ENCODE measurements around the gene FANCM. TPM values are rescaled to one million over a fixed set of nuclear protein-coding genes. Genes with fewer than 3 reads are reported as not detected.

The FANCM gene, protein sequence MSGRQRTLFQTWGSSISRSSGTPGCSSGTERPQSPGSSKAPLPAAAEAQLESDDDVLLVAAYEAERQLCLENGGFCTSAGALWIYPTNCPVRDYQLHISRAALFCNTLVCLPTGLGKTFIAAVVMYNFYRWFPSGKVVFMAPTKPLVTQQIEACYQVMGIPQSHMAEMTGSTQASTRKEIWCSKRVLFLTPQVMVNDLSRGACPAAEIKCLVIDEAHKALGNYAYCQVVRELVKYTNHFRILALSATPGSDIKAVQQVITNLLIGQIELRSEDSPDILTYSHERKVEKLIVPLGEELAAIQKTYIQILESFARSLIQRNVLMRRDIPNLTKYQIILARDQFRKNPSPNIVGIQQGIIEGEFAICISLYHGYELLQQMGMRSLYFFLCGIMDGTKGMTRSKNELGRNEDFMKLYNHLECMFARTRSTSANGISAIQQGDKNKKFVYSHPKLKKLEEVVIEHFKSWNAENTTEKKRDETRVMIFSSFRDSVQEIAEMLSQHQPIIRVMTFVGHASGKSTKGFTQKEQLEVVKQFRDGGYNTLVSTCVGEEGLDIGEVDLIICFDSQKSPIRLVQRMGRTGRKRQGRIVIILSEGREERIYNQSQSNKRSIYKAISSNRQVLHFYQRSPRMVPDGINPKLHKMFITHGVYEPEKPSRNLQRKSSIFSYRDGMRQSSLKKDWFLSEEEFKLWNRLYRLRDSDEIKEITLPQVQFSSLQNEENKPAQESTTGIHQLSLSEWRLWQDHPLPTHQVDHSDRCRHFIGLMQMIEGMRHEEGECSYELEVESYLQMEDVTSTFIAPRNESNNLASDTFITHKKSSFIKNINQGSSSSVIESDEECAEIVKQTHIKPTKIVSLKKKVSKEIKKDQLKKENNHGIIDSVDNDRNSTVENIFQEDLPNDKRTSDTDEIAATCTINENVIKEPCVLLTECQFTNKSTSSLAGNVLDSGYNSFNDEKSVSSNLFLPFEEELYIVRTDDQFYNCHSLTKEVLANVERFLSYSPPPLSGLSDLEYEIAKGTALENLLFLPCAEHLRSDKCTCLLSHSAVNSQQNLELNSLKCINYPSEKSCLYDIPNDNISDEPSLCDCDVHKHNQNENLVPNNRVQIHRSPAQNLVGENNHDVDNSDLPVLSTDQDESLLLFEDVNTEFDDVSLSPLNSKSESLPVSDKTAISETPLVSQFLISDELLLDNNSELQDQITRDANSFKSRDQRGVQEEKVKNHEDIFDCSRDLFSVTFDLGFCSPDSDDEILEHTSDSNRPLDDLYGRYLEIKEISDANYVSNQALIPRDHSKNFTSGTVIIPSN (N-terminal part only)
- 10 to 100 TPM; 12.4 to 13.5 TPM for total RNA-seq

DNA sequence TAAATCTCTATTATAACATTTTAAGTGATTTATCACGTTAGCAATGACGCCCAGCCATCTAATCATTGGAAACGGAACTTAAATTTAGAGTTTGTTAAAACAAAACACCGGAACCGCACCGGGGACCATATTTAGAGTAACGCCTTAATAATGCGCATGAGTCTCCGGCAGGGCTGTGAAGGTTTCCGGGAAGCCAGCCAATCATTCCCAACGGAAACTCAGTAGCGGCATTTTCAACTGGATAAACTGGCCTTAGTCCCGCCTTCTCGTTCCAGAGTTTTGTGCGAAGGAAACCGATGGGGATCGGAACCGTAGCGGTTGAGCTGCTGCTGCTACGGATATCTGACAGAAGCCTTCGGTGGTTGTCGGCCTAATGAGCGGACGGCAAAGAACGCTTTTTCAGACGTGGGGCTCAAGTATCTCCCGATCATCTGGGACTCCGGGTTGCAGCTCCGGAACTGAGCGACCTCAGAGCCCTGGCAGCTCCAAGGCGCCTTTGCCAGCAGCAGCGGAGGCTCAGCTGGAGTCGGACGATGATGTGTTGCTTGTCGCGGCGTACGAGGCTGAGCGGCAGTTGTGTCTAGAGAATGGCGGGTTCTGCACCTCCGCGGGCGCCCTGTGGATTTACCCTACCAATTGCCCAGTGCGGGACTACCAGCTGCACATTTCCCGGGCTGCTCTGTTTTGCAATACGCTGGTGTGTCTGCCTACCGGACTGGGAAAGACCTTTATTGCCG is at the start of gene FANCM:
Gene FANCM, plus strand, starts transcription at position 272 of the 737 bp plus-strand sequence. Its CDS starts 102 bp downstream, at position 374.
- H3K4me3 Mint-ChIP-seq = peak within 1 kb of the TSS; percentile 93 to 100
- H3K27me3 Mint-ChIP-seq (ENCODE audit: low read depth) = no peaks in the 10 kb centered on the region
- H3K9me3 Mint-ChIP-seq = no peaks in the 10 kb centered on the region
- DNase-seq (peak; percentile 86 to 88), ATAC-seq (replicated peaks in 1 of 2) (peak; percentile 51 to 56)
- H3K27ac Mint-ChIP-seq = peak within 1 kb of the TSS; percentile 100
- H3K36me3 Mint-ChIP-seq (ENCODE audit: insufficient read depth in 2 of 2) = peaks cover 1 to 6% of the 10 kb centered on the region in 2 donors
- H3K4me1 Mint-ChIP-seq (ENCODE audit: low read depth) = peaks cover 53% of the 10 kb centered on the region

DNA sequence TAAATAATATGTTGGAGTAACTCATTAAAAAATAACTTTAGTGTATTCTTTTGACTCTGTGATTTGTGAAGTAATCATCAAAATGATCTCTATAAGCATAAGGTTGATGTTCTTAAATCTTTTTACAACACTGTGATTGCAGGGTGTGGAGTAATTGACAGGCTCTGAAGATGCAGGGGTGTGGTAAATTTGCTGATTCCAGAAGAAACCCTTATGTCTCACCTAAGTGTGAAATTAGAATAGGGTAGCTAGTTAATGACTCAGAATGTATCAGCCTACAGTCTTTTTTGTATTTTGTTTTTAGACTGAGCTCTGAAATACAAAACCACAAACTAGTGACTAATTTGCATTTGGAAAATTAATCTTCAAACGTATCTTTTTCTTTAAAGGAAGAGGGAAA is 45.9 kb upstream of the FANCM start:
- Mint-ChIP-seq H3K36me3 (ENCODE audit: insufficient read depth in 2 of 2) (peaks cover 4 to 19% of the 10 kb centered on the region in 2 donors), H3K4me3 (peak overlapping the region; percentile 15 to 17)

DNA sequence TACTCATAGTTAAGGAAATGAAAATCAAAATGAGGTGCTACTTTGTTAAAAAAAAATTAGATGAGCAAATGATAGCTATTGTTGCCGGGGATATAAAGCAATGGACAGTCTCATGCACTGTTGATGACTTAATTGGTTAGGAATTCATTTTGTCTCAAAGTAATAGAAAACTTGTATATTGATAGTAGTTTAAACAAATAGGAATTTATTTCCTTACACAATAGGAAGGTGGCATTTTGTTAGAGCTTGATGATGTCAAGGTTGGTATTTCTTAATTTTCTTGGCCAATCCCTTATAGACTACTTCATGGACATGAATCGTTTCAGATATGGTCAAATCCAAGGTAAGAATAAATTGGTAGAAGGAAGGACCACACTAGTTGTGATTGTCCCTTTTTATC is 44.0 kb upstream of the FANCM start:
- ATAC-seq (replicated peaks in 1 of 2) (no peak), DNase-seq (no peak)
- Mint-ChIP-seq H3K4me3 (no peak overlapping the region), H3K9me3 (no peaks in the 10 kb centered on the region), H3K27ac (peak overlapping the region; percentile 19), H3K27me3 (ENCODE audit: low read depth) (no peaks in the 10 kb centered on the region), H3K36me3 (ENCODE audit: insufficient read depth in 2 of 2) (peaks cover 8 to 29% of the 10 kb centered on the region in 2 donors), H3K4me1 (ENCODE audit: low read depth) (peaks cover 66% of the 10 kb centered on the region)

More for the DNA sequence above, 45.9 kb upstream of the FANCM start:
- ATAC-seq (replicated peaks in 1 of 2) (peak; percentile 99), DNase-seq (peak; percentile 18 to 32)
- Mint-ChIP-seq H3K27ac (peak overlapping the region; percentile 0), H3K27me3 (ENCODE audit: low read depth) (no peaks in the 10 kb centered on the region), H3K9me3 (no peaks in the 10 kb centered on the region), H3K4me1 (ENCODE audit: low read depth) (peaks cover 75% of the 10 kb centered on the region)

DNA sequence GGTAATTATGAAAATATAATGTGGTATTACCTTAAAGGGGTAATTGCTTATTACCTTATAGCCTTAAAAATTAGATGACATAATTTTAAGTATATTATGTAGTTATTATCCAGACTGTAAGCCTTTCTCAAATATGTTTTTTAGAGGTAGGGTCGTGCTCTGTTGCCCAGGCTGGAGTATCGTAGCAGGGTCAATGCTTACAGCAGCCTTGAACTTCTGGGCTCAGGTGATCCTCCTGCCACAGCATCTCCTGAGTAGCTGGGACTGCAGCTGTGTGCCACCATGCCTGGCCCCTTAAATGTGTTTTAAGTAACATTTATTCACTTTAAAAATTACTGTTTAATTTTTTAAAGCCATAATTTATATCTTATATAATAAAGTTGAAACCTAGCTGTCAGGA is 41.5 kb upstream of the FANCM start:
- Mint-ChIP-seq H3K9me3 (no peaks in the 10 kb centered on the region), H3K36me3 (ENCODE audit: insufficient read depth in 2 of 2) (peaks cover 8 to 37% of the 10 kb centered on the region in 2 donors), H3K4me1 (ENCODE audit: low read depth) (peaks cover 42% of the 10 kb centered on the region), H3K27me3 (ENCODE audit: low read depth) (no peaks in the 10 kb centered on the region), H3K27ac (no peak overlapping the region), H3K4me3 (no peak overlapping the region)
- DNase-seq (no peak), ATAC-seq (replicated peaks in 1 of 2) (no peak)

DNA sequence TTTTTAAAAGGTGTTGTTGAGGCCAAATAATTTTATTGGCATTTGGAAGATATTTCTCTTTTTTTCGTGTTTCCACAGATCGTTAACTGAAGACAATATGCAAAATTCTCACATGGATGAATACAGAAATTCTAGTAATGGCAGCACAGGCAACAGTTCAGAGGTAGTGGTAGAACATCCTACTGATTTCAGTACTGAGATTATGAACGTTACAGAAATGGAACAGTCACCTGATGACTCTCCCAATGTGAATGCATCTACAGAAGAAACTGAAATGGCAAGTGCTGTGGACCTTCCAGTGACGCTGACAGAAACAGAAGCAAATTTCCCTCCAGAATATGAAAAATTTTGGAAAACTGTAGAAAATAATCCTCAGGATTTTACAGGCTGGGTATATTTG is 40.6 kb upstream of the FANCM start:
- no peaks in the 10 kb centered on the region for H3K9me3 Mint-ChIP-seq
- H3K4me3 Mint-ChIP-seq = peak overlapping the region in 1 of 2 donors; percentile 43
- peaks cover 33% of the 10 kb centered on the region for H3K4me1 Mint-ChIP-seq (ENCODE audit: low read depth)
- ATAC-seq (replicated peaks in 1 of 2) (peak; percentile 82 to 97), DNase-seq (no peak)
- H3K27me3 Mint-ChIP-seq (ENCODE audit: low read depth) = no peaks in the 10 kb centered on the region
- H3K36me3 Mint-ChIP-seq (ENCODE audit: insufficient read depth in 2 of 2) = peaks cover 8 to 43% of the 10 kb centered on the region in 2 donors
- H3K27ac Mint-ChIP-seq = peak overlapping the region; percentile 44

DNA sequence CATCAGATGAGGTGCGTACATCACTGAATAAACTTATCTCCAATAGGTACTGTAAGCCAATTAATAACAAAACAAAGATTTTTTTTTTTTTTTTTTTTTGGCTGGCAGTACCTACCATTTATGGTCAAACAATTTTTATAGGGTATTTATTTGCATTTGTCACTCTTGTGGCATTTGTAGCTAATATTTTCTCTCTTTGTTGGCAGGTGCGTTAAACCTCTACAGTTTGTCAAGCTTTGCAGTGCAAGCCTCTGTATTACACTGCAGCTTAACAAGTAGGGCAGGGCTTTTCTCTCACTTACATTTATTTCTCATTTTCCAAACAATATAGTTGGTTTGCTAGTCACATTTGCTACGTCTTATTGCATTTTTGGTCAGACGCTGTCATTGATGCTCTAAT is 39.5 kb upstream of the FANCM start:
- no peak for ATAC-seq (replicated peaks in 1 of 2)
- no peak for DNase-seq
- H3K9me3 Mint-ChIP-seq = no peaks in the 10 kb centered on the region
- H3K27ac Mint-ChIP-seq = no peak overlapping the region
- peaks cover 23% of the 10 kb centered on the region for H3K4me1 Mint-ChIP-seq (ENCODE audit: low read depth)
- H3K36me3 Mint-ChIP-seq (ENCODE audit: insufficient read depth in 2 of 2) = peaks cover 8 to 50% of the 10 kb centered on the region in 2 donors
- H3K4me3 Mint-ChIP-seq = no peak overlapping the region
- H3K27me3 Mint-ChIP-seq (ENCODE audit: low read depth) = no peaks in the 10 kb centered on the region

DNA sequence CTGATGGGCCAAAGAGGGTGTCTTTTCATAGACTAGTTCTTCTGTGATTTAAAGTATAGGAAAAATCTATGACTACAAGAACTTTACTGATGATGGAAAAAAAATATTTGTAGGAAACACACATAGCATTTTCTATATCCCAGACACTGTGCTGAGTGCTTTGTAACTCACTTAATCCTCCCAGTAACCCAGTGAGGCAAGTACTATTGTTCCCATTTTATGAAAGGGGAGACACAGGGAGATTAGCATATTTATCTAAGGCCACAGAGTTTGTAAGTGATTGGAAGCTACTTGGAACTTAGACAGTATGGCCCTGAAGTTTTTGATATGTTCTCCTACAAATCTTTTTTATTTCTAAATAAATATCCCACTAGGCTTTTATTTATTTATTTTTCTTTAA is 31.9 kb upstream of the FANCM start:
- Mint-ChIP-seq H3K4me3 (no peak overlapping the region), H3K4me1 (ENCODE audit: low read depth) (no peaks in the 10 kb centered on the region), H3K9me3 (peaks cover 0 to 2% of the 10 kb centered on the region in 2 donors), H3K27ac (peak overlapping the region; percentile 19), H3K27me3 (ENCODE audit: low read depth) (no peaks in the 10 kb centered on the region), H3K36me3 (ENCODE audit: insufficient read depth in 2 of 2) (peaks cover 4 to 46% of the 10 kb centered on the region in 2 donors)
- ATAC-seq (replicated peaks in 1 of 2) = no peak
- DNase-seq = no peak

DNA sequence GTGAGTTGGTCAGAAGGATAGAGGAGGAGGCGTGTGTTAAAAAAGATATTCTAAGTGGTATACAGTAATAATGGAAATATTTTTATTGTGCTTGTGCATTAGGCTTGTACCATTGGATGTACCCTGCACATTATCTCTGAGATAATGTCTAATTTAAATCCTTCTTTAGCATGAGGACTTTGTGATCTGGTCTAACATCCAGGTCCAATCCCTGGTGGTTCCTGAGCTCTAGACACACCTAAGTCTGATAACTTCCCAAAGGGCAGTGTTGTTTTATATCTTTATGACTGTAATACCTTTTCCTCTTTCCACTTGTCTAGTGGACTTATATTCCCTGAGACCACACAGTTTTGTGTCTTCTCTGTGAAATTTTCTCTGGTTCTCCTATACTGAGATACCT is 31.2 kb upstream of the FANCM start:
- DNase-seq = no peak
- peaks cover 0 to 2% of the 10 kb centered on the region in 2 donors for H3K9me3 Mint-ChIP-seq
- peak overlapping the region; percentile 59 for H3K27ac Mint-ChIP-seq
- H3K27me3 Mint-ChIP-seq (ENCODE audit: low read depth) = no peaks in the 10 kb centered on the region
- H3K4me1 Mint-ChIP-seq (ENCODE audit: low read depth) = no peaks in the 10 kb centered on the region
- H3K36me3 Mint-ChIP-seq (ENCODE audit: insufficient read depth in 2 of 2) = peaks cover 4 to 42% of the 10 kb centered on the region in 2 donors
- no peak for ATAC-seq (replicated peaks in 1 of 2)
- no peak overlapping the region for H3K4me3 Mint-ChIP-seq

DNA sequence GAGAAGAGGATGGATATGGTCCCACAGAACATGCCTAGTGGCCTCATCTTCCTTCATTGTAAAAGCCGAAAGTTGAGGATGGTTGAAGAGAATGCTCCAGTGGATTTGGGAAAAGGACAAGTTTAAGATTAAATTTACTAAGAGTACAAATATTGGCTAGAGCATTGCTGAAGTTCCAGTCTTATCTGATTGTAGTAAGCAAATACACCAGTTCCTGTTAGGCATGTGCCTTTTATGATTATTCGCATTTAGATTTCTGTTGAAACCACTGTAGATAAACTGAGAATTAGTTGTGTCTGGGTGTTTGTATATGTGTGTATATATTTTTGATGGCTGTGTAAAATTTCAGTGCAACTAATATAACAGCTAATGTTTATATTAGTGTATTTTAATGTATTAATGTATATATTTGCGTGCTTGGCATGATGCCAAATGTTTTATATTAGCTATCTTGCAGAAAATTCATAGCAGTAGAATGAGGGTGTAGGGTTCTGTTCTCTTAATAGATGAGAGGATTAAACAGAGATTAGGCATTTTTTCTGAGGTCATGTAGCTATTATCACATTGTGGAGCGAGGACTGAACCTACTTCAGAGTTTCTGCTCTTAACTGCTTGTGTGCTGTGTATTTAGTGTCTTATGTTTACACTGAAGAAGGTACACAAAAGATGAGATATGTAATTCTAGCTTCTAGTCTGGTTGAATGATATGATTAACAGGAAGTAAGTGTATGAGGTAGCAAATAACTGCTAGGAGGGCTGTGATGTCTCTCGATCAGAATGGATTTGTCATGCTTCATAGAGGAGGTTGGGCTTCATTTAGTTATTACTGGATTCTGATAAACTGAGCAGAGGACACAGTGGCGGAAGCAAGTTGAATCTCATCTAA is 22.6 kb upstream of the FANCM start:
- H3K36me3 Mint-ChIP-seq (ENCODE audit: insufficient read depth in 2 of 2) = peaks cover 12 to 33% of the 10 kb centered on the region in 2 donors
- ATAC-seq (replicated peaks in 1 of 2) (peak; percentile 50 to 73), DNase-seq (no peak)
- no peaks in the 10 kb centered on the region for H3K9me3 Mint-ChIP-seq
- H3K4me3 Mint-ChIP-seq = peak overlapping the region; percentile 7 to 86
- peaks cover 25% of the 10 kb centered on the region for H3K4me1 Mint-ChIP-seq (ENCODE audit: low read depth)
- no peaks in the 10 kb centered on the region for H3K27me3 Mint-ChIP-seq (ENCODE audit: low read depth)
- H3K27ac Mint-ChIP-seq = peak overlapping the region; percentile 98

DNA sequence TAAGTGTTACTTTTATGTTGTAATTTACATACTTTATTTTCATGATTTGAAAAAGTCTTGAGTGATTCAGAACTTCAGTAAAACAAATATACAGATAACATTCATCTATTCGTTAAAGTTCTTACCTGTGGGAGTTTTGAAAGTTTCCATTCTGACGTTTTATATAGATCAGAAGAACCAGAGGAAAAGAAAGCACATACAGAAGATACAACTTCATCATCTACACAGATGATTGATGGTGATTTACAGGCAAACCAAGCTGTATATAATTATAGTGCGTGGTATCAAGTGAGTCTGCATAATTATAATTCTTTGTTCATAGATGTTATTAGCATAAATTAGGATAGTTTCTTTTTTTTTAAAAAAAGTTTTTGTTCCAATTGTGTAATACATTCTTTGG is 21.4 kb upstream of the FANCM start:
- Mint-ChIP-seq H3K9me3 (no peaks in the 10 kb centered on the region), H3K27ac (peak overlapping the region; percentile 93), H3K36me3 (ENCODE audit: insufficient read depth in 2 of 2) (peaks cover 14 to 30% of the 10 kb centered on the region in 2 donors), H3K4me1 (ENCODE audit: low read depth) (peaks cover 25% of the 10 kb centered on the region), H3K4me3 (peak overlapping the region in 1 of 2 donors; percentile 55), H3K27me3 (ENCODE audit: low read depth) (no peaks in the 10 kb centered on the region)
- DNase-seq (no peak), ATAC-seq (replicated peaks in 1 of 2) (peak; percentile 87 to 91)

DNA sequence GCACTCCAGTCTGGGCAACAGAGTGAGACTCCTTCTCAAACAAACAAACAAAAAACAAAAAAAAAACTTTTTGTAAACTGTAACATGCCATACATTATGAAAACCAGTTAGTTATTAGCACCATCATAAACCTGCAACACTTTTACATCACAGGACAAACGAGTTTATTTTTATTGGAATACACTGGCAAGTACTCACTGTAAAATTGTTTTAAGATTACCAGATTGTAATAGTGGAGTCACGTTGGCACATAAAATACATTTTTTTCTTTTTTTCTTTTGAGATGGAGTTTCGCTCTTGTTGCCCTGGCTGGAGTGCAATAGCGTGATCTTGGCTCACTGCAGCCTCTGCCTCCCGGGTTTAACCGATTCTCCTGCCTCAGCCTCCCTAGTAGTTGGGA is 17.1 kb upstream of the FANCM start:
- Mint-ChIP-seq H3K4me1 (ENCODE audit: low read depth) (peaks cover 20% of the 10 kb centered on the region), H3K27ac (no peak overlapping the region), H3K4me3 (no peak overlapping the region), H3K27me3 (ENCODE audit: low read depth) (no peaks in the 10 kb centered on the region), H3K9me3 (no peaks in the 10 kb centered on the region), H3K36me3 (ENCODE audit: insufficient read depth in 2 of 2) (peaks cover 5 to 24% of the 10 kb centered on the region in 2 donors)
- ATAC-seq (replicated peaks in 1 of 2) (no peak), DNase-seq (no peak)
